GM04504 (cell line): ENCODE data around the gene TSPAN4.

Experiments
- DNase-seq: peaks from one replicate; pipeline ENCODE4 v3.0.0-alpha.2; 2012; ENCODE audit warnings: low read depth

Gene TSPAN4

GRCh38 chr11:911031-911889 is 68.6 kb downstream of the TSPAN4 start:
- DNase-seq: no peak

- DNase-seq: no peak
Measured at GRCh38 chr11:911890-912219, 69.2 kb downstream of the TSPAN4 start.

- DNase-seq: no peak
Measured at GRCh38 chr11:912266-912665, 69.6 kb downstream of the TSPAN4 start.

GRCh38 chr11:913043-913442 is 70.4 kb downstream of the TSPAN4 start:
- DNase-seq: no peak

- DNase-seq: no peak
Measured at GRCh38 chr11:914204-914603, 71.6 kb downstream of the TSPAN4 start.

GRCh38 chr11:914747-915501 is 72.3 kb downstream of the TSPAN4 start:
- DNase-seq: no peak
